ENCODE measurements around the gene HGFAC. TPM values are rescaled to one million over a fixed set of nuclear protein-coding genes. Genes with fewer than 3 reads are reported as not detected.

Gene HGFAC
- total and polyA plus RNA-seq, 2 of the 13 experiments (the other 11 are each of a cell fraction or from before 2014, with no cell fraction given), result 8.5 to 63.6 TPM

DNA sequence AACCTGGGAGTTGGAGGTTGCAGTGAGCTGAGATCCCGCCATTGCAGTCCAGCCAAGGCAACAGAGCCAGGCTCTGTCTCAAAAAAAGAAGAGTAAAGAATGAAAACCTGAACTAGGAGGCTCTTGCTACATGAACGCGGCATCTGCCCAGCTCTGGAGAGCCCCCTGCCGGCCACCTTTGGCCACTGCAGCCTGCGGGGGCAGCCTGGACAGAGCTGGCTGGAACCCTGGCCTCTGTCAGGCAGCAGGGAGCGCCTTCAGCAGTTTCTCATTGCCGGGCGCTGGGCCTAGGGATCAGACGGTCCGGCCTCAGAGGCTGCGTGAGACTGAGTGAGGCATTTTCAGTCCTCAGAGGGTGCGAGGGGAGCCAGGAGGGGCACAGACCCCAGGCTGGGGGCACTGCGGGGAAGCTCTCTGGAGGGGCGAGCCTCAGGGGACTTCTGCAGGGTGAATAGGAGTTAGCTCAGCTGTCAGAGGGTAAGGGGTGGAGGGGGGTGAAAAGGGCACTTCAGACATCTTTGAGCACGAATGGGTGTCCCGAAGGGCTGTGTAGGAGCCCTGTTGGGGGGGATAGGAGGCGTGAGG, 38.9 kb downstream of the HGFAC start (continued):
- 0 out of 2 replicates have a peak, but pooled peaks have one; percentile 34 for TF ChIP-seq FOXC1 (CRISPR knock-in tag; IDR thresholded peaks at IDR 0.05; ENCODE audit: borderline replicate concordance)
- no peak for TF ChIP-seq ZNF232 (CRISPR knock-in tag; IDR thresholded peaks at IDR 0.05; ENCODE audit: borderline replicate concordance)
- TF ChIP-seq, protein P1, sequence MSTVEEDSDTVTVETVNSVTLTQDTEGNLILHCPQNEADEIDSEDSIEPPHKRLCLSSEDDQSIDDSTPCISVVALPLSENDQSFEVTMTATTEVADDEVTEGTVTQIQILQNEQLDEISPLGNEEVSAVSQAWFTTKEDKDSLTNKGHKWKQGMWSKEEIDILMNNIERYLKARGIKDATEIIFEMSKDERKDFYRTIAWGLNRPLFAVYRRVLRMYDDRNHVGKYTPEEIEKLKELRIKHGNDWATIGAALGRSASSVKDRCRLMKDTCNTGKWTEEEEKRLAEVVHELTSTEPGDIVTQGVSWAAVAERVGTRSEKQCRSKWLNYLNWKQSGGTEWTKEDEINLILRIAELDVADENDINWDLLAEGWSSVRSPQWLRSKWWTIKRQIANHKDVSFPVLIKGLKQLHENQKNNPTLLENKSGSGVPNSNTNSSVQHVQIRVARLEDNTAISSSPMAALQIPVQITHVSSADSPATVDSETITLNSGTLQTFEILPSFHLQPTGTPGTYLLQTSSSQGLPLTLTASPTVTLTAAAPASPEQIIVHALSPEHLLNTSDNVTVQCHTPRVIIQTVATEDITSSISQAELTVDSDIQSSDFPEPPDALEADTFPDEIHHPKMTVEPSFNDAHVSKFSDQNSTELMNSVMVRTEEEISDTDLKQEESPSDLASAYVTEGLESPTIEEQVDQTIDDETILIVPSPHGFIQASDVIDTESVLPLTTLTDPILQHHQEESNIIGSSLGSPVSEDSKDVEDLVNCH (CRISPR knock-in tag; IDR thresholded peaks at IDR 0.05), result no peak
- no peak for TF ChIP-seq ATF5 (CRISPR knock-in tag; IDR thresholded peaks at IDR 0.05; ENCODE audit: low read depth)
- TF ChIP-seq KAT7 (CRISPR knock-in tag; IDR thresholded peaks at IDR 0.05; ENCODE audit: borderline replicate concordance), result no peak
- TF ChIP-seq TIGD3 (CRISPR knock-in tag; IDR thresholded peaks at IDR 0.05; ENCODE audit: borderline replicate concordance), result no peak
- no peak for TF ChIP-seq SOX5 (CRISPR knock-in tag; IDR thresholded peaks at IDR 0.05; ENCODE audit: borderline replicate concordance)
- TF ChIP-seq AGO1 (IDR thresholded peaks at IDR 0.05; ENCODE audit: low read depth, low read length, poor library complexity, severe bottlenecking), result no peak
- no peak for TF ChIP-seq ZNF569 (CRISPR knock-in tag; IDR thresholded peaks at IDR 0.05; ENCODE audit: borderline replicate concordance)
- TF ChIP-seq MTA1 (CRISPR knock-in tag; IDR thresholded peaks at IDR 0.05; ENCODE audit: borderline replicate concordance), result no peak
- TF ChIP-seq GATAD1 (CRISPR knock-in tag; IDR thresholded peaks at IDR 0.05), result no peak
- TF ChIP-seq TRIM24 (CRISPR knock-in tag; IDR thresholded peaks at IDR 0.05), result no peak
- TF ChIP-seq KDM6A (CRISPR knock-in tag; IDR thresholded peaks at IDR 0.05; ENCODE audit: low read depth), result no peak
- no peak for TF ChIP-seq ZBTB46 (CRISPR knock-in tag; IDR thresholded peaks at IDR 0.05; ENCODE audit: borderline replicate concordance)
- no peak for TF ChIP-seq LCORL (IDR thresholded peaks at IDR 0.05)
- 0 out of 2 replicates have a peak, but pooled peaks have one; percentile 35 for TF ChIP-seq LCORL (CRISPR knock-in tag; IDR thresholded peaks at IDR 0.05)
- no peak for TF ChIP-seq PHF21A (CRISPR knock-in tag; IDR thresholded peaks at IDR 0.05)
- no peak for TF ChIP-seq SMAD3 (CRISPR knock-in tag; IDR thresholded peaks at IDR 0.05)
- peak; percentile 37; the same call in 1 of the 2 replicates for TF ChIP-seq SMC3 (IDR thresholded peaks at IDR 0.05; ENCODE audit: low read length)
- no peak for TF ChIP-seq PRMT3 (CRISPR knock-in tag; IDR thresholded peaks at IDR 0.05; ENCODE audit: borderline replicate concordance, low read depth)
- no peak for TF ChIP-seq THAP8 (CRISPR knock-in tag; IDR thresholded peaks at IDR 0.05; ENCODE audit: borderline replicate concordance)
- TF ChIP-seq PLRG1 (conservative IDR thresholded peaks at IDR 0.05), result no peak

Data from HepG2 (cell line).